OCI-LY3 (cell line): Measurements from ENCODE around the gene GSTCD.

Experiments used
- EZH2phosphoT487 ChIP-seq: fragments of 200-600 bp; shearing (Covaris generic); IDR thresholded peaks from 2 replicates; pipeline ENCODE4 v1.6.1; 2018; ENCODE audit warnings: antibody characterized with exemption, mixed run types, low read depth
- TF ChIP-seq, protein P1 (sequence below): fragments of 200-600, 300-600 bp; sonication (generic); IDR thresholded peaks from 2 replicates; pipeline ENCODE4 v1.5.1; 2014; ENCODE audit warnings: antibody characterized with exemption, low read length, low read depth

DNA sequence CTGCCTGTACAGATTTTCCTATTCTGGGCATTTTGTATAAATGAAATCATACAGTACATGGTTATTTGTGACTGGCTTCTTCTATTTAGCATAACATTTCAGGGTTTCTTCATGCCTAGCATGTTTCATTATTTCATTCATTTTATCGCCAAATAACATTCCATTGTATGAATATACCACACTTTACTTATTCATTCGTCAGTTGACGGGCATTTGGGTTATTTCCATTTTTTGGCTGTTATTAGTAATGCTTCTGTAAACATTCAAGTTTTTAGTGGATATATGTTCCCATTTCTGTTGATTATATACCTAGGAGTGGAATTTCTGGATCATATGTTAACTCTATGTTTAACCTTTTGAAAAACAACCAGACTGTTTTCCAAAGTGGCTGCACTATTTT is 47.6 kb upstream of the GSTCD start:
- TF ChIP-seq, protein P1, sequence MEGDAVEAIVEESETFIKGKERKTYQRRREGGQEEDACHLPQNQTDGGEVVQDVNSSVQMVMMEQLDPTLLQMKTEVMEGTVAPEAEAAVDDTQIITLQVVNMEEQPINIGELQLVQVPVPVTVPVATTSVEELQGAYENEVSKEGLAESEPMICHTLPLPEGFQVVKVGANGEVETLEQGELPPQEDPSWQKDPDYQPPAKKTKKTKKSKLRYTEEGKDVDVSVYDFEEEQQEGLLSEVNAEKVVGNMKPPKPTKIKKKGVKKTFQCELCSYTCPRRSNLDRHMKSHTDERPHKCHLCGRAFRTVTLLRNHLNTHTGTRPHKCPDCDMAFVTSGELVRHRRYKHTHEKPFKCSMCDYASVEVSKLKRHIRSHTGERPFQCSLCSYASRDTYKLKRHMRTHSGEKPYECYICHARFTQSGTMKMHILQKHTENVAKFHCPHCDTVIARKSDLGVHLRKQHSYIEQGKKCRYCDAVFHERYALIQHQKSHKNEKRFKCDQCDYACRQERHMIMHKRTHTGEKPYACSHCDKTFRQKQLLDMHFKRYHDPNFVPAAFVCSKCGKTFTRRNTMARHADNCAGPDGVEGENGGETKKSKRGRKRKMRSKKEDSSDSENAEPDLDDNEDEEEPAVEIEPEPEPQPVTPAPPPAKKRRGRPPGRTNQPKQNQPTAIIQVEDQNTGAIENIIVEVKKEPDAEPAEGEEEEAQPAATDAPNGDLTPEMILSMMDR = no peak
- no peak for TF ChIP-seq EZH2phosphoT487
